Midbrain (tissue), 1 donor: Measurements from ENCODE around the gene CADPS2.
"Not testable (repeated sequence)": the region's sequence is repeated elsewhere in the genome, so short reads cannot be mapped to it uniquely, and the experiment has no call there.

Experiments
- DNase-seq: peaks from one replicate; lab custom pipeline; 2025; lab: John Stamatoyannopoulos, UW

The CADPS2 gene

DNA sequence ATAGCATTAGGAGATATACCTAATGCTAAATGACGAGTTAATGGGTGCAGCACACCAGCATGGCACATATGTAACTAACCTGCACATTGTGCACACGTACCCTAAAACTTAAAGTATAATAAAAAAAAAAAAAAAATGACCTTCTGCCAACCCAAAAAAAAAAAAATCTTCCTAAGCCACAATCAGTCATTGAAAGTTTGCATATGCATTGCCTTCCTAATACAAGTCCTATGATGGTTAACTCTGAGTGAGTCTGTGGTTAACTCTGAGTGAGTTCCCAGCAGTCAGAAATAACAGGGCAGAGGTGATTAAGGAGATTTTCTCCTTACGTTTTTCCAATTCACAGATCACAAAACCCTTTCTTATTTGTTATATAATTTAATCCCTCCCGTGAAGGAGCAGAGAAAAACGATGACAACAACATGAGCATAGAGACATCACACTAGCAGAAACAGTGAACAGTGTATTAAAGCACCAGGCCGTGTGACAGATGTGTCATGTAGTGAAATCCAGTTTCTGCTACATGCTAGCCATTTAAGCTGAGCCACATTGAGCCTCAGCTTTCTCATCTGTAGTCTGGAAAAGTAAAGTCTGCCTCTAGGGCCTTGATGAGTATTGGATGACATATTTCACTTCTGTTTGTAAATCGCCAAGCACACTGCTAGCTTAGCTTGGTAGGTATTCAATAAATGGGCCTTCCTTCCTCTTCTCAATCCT is 176.2 kb downstream of the CADPS2 start:
- DNase-seq = no peak

DNA sequence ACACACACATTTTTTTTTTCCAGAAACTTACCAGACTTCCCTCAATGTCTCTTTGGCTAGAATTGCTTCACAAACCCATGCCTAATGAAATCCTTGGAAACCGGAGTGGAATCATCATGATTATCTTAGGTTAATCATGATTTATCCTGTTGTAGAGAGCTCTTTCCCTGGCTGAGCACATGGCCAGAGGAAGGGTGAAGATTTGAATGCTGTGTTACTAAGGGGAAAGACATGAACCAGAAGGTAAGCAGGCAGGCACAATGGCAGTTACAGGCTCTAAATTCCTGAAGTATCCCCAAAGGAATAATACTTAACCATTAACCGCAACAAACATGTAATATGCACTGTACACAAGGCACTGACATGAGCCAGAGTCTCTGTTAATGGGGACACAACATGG is 179.4 kb downstream of the CADPS2 start:
- no peak for DNase-seq

DNA sequence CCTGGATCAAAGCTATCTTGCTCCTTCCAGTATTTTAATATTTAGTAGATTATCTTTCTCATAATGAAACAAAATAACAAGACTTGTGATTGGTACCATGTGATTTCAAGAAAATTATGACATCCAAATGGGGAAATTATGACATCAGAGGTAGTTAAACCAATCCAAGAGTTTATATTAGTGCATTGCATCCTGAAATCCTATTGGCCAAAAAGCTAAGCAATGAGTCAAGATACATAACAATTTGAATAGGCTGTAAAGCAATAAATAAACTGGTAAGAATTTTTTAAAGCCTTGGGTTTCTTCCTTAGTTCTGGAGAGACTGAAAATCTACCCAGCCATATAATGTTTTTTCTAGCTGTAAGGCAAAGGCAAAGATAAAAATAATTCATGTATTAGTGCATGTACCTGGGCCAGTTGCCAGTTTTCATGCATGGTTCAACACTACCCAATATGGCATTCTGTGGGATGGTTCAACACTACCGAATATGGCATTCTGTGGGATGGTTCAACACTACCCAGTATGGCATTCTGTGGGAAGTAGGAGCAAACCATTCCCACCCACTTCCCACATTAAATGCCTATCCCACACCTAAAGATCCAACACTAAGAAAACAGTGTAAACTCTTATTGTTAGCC is 183.3 kb downstream of the CADPS2 start, which contains the start of gene RNF148:
RNF148 (minus strand) TSS at position 51 of the 639 bp plus-strand sequence. CDS start 172 bp downstream, outside the sequence.
- DNase-seq = no peak

DNA sequence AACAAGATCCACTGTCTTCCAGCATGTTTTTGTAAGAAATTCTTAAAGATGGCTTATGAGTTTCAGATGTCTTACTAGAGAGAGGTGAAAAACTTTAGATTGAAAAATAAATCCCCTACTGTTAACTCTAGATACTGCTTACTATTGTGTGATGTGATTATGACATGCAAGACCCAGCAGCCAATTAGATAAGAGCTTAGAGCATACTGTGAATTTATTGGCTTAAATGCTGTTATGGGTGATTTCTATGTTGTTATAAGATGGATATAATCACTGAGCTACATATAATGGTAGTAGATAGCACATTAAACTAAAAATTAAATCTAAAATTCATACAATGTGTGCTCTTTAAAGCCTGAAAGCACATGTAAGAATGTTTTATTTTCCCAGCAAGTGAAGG is 187.2 kb downstream of the CADPS2 start, which contains the start of gene RNF133:
RNF133 (minus strand) TSS at position 101 of the 400 bp plus-strand sequence. CDS start 199 bp downstream, outside the sequence.
- no peak for DNase-seq

DNA sequence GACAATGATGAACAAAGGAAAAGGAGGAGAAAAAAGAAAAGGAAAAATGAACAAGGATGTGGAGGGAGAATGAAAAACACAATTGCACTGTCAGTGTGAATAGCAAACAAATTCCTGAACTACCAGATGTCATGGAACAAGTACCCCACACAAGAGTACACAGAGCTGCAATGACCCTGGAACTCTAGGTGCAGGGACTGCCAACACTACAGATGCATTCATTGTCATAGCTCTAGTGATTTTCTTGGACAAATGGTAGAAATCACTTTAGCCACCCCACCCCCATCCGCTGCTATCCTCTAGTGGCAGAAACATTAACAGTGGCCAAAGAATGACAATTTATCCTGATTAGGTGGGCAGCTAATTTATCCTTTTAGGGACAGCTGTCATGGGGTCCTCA is 190.4 kb downstream of the CADPS2 start:
- DNase-seq = no peak

DNA sequence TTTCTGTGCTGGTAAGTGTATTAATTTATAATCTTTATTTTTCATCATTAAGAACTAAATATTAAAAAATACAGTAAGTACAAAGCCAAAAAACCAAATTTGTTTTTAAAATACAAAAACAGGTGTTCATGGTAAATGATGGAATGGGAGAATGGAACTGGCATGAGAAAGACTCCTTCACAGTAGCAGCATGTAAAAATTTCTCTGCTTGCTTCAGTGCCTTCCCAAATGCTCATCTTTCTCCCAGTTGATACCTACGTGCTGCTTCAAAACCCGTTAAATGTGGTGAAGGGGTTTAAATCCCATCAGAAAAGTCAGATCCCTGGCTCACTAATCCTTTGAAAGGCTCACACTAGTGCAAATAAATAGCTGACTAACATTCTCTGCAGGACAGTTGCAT is 191.6 kb downstream of the CADPS2 start:
- DNase-seq = no peak

DNA sequence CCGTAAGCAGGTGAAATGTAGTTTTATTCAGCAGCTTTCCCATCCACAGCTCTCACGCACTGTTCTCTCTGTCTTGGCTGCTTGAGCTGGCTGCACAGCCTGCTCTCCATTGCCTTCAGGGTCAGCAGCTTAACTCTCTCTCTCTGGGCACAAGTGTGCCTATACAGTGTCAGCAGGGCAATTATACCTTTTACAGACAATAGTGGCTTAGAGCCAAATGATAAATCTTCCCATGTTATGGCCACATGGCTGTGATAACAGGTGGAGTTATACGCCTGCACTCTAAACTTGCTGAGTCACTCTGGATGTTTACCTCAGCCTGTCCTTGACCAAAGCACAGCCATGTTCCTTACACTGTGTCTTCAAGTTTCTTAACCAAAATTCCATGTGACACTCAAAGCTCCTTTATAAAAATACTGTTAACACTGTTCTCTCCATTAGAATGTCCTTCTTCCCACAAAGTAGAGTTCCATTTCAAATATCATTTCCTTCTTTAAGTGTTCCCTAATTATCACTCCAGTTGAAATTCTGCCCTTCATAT is 193.4 kb downstream of the CADPS2 start:
- DNase-seq = no peak

DNA sequence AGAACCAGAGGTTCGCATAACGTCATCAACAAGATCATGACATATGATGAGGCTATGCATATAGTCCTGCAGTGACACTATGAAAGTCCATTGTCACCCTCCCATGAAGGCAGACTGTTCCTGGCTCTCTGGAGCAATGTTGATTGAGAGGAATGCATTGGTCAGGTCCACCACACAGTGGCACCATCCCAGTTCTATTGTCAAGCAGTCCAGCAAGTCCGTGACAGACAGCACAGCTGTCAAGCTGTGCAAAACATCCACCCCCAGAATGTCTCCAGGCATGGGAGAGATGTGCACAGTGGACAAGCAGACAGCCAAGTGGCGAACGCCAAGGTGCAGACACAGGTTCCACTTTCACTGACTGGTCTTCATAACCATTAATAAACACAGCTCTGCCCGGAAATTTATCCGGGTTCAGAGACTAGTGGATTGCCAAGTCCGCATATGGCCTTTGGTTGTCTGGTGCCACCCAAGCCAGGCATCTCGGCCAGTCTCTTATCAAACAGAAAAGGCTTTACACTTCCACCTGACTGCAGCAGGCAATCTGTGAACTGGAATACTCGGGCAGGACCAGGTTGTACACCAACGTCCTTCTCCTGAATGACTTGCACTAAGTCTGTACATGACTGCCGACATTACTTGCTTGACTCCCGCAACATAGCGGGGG is 194.6 kb downstream of the CADPS2 start:
- DNase-seq = no peak

DNA sequence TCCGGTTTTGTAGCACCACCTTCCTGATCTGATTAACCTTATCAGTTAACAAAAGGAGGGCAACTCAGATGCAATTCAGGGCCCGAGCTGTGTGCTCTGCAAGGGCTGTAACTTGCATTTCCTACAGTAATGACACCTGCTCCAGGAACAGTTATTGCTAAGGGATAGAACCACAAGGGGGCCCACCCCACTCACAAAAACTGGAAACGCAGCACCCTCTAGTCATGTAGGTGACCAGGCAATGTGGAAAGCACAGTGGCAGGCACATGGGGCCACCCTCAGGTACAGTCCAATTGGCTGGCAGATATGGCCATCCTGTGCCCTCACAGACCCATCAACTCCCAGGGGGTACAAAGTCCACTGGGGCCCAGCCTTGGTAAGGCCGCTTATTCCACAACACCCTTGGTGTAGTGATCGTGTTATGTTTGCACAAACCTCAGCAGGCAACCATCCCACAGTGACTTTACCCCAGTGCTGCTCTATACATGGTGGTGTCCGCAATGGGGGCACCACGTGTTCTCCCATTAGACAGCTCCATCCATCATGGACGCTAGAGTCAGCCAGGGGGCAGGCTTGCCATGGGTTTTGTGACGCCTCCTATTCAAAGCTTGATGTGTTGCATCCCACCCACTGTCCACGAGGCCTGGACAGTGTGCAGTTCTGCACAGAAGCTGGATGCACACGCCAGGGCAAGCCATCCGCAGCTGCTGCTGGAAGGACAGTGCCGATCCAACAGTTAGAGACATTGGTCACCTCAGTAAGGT is 196.7 kb downstream of the CADPS2 start:
- DNase-seq = no peak

DNA sequence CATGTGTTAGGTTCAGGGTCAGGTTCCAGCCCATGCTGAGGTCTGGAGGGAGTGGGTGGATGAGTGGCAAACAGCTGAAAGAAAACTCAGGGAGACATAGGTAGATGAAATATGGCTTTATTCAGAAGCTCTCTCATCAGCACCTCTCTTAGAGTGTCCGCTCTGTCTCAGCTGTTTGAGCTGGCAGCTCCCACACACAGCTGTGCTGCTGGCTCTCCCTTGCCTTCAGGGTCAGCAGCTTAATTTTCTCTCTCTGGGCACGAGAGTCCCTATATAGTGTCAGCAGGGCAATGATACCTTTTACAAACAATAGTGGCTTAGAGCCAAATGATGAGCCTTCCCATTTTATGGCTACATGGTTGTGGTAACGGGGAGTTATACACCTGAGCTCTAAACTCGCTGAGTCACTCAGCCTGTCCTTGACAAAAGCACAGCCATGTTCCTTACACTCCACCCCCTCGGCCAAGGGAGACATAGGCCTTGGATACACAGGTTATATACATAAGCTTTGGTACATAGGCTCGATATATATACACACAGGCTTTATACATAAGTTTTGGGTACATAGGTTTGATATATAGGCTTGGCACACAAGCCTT is 197.8 kb downstream of the CADPS2 start:
- no peak for DNase-seq

DNA sequence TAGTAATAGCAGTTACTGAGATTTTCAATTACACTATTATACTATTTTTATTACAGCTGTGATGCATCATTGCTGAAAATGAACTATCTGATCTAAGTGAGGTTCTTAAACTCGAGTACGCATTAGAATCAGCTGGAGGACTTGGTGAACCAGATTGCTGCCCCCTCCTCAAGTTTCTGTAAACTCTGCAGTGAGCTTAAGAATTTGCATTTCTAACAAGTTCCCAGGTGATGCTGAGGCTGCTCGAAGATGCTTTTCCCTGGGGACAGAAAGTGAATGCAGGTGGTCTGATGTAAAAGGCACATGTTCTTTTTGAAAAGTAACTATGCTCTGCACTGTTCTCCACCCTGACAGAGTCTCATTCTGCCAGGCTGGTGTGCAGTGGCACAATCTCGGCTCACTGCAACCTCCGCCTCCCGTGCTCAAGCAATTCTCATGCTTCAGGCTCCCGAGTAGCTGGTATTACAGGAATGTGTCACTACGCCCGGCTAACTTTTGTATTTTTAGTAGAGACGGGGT is 199.8 kb downstream of the CADPS2 start:
- DNase-seq = no peak

DNA sequence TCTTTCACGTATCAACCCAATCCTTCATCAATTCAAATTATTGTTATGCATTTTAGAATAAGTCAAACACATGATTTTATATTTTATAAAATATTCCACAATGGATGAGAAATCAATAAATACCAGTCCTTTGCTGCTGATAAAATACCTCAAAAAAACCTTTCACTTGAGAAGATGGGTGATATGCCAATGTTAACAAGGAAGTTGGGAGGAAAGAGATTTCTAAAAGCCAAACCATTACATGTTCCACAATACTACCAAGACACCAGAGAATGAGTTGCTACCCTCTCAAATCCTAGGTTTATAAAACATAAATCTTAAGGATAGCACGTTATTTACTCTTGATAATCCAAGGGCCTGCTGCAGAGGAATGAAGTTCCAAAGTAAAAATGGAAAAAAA is 201.8 kb downstream of the CADPS2 start:
- DNase-seq = no peak

DNA sequence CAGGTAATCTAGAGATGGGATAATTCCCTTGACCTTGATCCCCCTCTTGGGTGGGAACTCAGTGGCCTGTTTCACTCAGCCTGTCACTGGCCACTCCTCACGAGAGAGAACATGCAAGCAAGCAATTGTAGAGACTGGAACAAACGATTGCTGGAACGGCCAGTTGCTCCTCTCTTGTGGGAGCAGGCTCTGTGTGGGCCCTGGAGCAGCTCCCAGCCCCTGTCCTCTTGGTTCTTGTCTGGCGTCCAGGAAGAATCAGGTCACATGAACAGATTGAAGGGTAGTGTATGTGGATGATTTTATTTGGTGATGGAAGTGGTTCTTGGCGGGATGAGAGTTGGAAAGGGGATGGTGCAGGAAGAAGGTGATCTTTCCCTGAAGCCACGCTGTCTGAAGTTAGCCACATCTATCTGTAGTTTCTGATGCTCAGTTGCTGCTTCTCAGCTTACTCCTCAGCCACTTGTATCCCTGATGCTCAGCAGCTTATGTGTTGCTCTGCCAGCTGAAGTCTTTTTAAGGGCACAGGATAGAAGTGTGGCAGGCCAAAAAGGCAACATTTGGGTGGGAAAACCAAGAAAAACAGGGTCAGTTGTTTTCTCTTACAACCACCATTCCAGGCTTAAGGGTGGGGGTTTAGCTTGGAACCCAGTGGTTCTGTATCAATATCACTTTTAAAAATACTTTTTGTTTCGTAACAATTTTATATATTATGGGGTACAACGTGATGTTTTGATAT is 203.3 kb downstream of the CADPS2 start:
- no peak for DNase-seq

DNA sequence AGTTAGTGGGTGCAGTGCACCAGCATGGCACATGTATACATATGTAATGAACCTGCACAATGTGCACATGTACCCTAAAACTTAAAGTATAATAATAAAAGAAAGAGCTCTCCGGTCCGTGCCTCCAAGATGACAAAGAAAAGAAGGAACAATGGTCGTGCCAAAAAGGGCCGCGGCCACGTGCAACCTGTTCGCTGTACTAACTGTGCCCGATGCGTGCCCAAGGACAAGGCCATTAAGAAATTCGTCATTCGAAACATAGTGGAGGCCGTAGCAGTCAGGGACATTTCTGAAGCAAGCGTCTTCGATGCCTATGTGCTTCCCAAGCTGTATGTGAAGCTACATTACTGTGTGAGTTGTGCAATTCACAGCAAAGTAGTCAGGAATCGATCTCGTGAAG is 205.1 kb downstream of the CADPS2 start:
- DNase-seq = not testable (repeated sequence)

DNA sequence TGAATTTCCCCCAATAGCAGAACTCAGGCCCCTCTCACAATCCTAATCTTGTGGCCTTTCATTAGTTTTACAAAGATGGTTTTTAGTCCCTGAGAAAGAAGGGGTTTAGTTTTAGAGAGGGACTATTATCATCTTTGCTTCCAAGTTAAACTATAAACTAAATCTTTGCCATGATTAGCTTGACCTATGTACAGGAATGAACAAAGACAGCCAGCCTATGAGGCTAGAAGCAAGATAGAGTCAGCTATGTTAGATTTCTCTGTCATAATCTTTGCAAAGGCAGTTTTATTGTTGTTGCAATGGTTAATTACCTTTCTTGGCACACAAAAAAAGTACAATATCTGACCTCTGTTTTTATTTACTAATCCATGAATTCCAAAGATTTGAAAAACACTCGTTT is 206.4 kb downstream of the CADPS2 start:
- no peak for DNase-seq

DNA sequence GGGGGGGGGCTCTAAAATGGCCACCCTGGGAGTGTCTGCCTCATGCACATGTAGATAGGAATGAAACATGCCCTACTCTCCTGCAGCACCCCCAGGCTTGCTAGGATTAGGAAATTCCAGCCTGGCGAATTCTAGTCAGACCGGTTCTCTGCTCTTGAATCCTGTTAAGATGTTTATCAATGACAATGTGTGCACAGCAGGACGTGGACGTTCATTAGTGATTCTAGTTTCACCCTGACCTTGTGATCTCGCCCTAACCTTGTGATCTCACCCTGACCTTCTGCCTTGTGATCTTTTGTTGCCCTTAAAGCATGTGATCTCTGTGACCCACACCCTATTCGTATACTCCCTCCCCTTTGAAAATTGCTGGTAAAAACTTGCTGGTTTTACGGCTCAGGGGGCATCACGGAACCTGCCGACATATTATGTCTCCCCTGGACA is 207.0 kb downstream of the CADPS2 start:
- not testable (repeated sequence) for DNase-seq

DNA sequence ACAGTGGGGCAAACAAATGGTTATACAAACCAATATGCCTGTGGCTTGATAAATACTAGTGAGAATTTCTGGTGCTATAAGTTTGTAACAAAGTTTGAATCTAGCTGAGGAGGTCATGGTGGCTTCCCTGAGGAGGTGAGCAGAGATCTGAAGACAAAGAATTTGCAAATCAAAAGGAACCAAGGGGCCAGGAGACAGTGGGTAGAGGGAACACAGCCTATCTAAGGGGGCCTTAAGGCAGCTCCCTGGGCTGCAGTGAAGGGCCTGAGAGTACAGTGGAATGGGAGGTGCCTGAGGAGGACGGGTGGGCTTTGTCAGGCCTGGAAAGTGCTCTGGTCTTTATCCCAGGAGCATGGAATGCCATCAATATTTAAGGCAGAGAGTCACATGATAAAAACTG is 209.1 kb downstream of the CADPS2 start:
- DNase-seq = no peak

DNA sequence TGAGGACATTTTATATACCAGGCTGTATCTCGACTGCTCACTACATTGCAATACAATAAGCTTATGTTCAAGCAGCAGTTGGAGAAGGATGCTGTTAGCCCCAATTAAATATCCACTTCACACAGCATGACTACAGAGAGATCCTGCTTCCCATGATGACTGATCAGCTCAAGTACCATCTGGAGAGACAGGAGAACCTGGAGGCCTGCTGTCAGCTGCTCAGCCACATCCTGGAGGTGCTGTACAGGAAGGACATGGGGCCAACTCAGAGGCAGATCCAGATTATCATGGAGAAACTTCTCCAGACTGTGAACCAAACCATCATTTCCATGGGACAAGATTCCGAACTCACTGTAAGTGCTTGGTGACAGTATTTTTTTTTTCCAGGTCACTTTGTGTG is 209.8 kb downstream of the CADPS2 start:
- no peak for DNase-seq

DNA sequence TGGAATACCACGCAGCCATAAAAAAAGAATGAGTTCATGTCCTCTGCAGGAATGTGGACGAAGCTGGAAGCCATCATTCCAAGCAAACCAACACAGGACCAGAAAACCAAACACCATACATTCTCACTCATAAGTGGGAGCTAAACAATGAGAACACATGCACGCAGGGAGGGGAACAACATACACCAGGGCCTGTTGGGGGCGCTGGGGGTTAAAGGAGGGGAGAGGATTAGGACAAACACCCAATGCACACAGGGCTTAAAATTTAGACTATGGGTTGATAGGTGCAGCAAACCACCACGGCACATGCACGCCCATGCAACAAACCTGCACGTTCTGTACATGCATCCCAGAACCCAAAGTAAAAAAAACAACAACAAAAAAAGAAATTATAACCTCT is 210.6 kb downstream of the CADPS2 start:
- no peak for DNase-seq

DNA sequence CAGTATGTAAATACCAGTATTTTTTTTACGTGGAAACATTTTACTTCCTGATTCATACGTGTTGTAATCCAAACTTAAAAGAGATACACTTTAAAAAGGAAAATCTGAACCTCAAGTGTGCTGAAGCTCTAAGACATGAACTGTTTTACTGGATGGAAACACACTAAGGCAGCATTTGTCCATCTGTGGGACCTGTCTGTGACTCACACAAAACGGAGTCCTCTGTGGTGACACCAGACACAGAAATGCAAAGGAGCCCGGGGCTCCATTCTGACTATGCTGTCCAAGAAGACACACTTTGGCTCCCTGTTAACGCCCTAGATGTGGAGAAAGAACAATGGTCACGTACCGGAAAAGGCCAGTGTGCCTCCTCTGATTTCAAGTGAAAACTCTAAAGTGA is 211.2 kb downstream of the CADPS2 start:
- no peak for DNase-seq

DNA sequence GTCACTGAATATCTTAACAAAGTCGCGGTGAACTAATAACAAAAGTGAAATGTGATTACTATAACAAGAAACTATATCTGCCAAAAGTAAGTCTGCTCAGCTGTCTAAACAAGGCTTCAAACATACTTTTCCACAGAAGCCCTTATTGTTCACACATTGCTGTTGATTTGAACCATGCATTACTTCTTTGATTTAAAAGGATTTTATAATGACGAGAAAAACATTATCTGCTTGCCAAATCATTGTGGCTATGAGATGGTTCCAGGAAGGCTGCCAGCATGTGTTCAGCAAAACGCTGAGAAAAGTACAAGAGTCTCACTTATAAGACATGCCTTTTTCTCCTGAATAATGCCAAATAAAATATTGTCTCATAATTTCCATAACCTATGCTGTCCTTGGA is 211.8 kb downstream of the CADPS2 start:
- DNase-seq = no peak
